Measurements from ENCODE around the gene MAPK8IP2. TPM values are rescaled to one million over a fixed set of nuclear protein-coding genes. Genes with fewer than 3 reads are reported as not detected.

Gene MAPK8IP2
- total and polyA plus RNA-seq, 7 donors = 0.12 to 0.34 (median 0.16) TPM

GRCh38 chr22:50564289-50564688 lies 36.3 kb upstream of the MAPK8IP2 start:
- DNase-seq (peak in 1 of 2 donors; percentile 36), ATAC-seq (no peak)
- intact Hi-C loops (cut with DNase I) = loop anchor here in 1 of 2 donors (5.0 kb wide), 1 partner anchor 37 kb away; the partner anchor contains the start of gene SCO2
- H3K27me3 ChIP-seq (ENCODE audit: insufficient read depth in 3 of 3, low read length in 2 of 3) = no peaks in the 10 kb centered on the region
- whole genome bisulfite sequencing, 3 donors = 74 to 79% (median 79%) methylated on average over 11 of the region's 11 CpGs
- TF ChIP-seq CTCF (IDR thresholded peaks at IDR 0.05) = no peak
- no peaks in the 10 kb centered on the region for H3K9me3 ChIP-seq
- H3K4me3 ChIP-seq = no peak overlapping the region
- H3K36me3 ChIP-seq (ENCODE audit: insufficient read depth in 1 of 2, low read depth in 1 of 2) = peaks cover 0 to 22% of the 10 kb centered on the region in 2 donors
- no peak overlapping the region for H3K27ac ChIP-seq
- H3K4me1 ChIP-seq = peaks cover 5% of the 10 kb centered on the region

GRCh38 chr22:50567721-50568252 lies 32.8 kb upstream of the MAPK8IP2 start:
- H3K27ac ChIP-seq = no peak overlapping the region
- H3K27me3 ChIP-seq (ENCODE audit: insufficient read depth in 3 of 3, low read length in 2 of 3) = no peaks in the 10 kb centered on the region
- no peak for ATAC-seq
- TF ChIP-seq CTCF (IDR thresholded peaks at IDR 0.05) = no peak
- no peak overlapping the region for H3K4me3 ChIP-seq
- no peaks in the 10 kb centered on the region for H3K9me3 ChIP-seq
- intact Hi-C loops (cut with DNase I) = no loop called here
- peaks cover 12% of the 10 kb centered on the region for H3K4me1 ChIP-seq
- no peak for DNase-seq
- WGBS, 3 donors = 81 to 91% (median 87%) methylated on average over 7 of the region's 7 CpGs
- H3K36me3 ChIP-seq (ENCODE audit: insufficient read depth in 1 of 2, low read depth in 1 of 2) = peaks cover 0 to 57% of the 10 kb centered on the region in 2 donors

- peaks cover 0 to 65% of the 10 kb centered on the region in 2 donors for H3K36me3 ChIP-seq (ENCODE audit: insufficient read depth in 1 of 2, low read depth in 1 of 2)
- no peak overlapping the region for H3K27ac ChIP-seq
- DNase-seq (no peak), ATAC-seq (no peak)
- no peak overlapping the region for H3K4me3 ChIP-seq
- intact Hi-C loops (cut with DNase I) = no loop called here
- H3K27me3 ChIP-seq (ENCODE audit: insufficient read depth in 3 of 3, low read length in 2 of 3) = no peaks in the 10 kb centered on the region
- H3K4me1 ChIP-seq = peaks cover 8% of the 10 kb centered on the region
- 75 to 84% (median 80%) methylated on average over 7 of the region's 7 CpGs for WGBS, 3 donors
- TF ChIP-seq CTCF (IDR thresholded peaks at IDR 0.05) = no peak
- no peaks in the 10 kb centered on the region for H3K9me3 ChIP-seq
Measured at GRCh38 chr22:50568626-50569025, 32.0 kb upstream of the MAPK8IP2 start.

GRCh38 chr22:50569041-50569459 lies 31.5 kb upstream of the MAPK8IP2 start:
- TF ChIP-seq CTCF (IDR thresholded peaks at IDR 0.05) = no peak
- Histone ChIP-seq H3K9me3 (no peaks in the 10 kb centered on the region), H3K27me3 (ENCODE audit: insufficient read depth in 3 of 3, low read length in 2 of 3) (no peaks in the 10 kb centered on the region), H3K36me3 (ENCODE audit: insufficient read depth in 1 of 2, low read depth in 1 of 2) (peaks cover 0 to 70% of the 10 kb centered on the region in 2 donors), H3K4me3 (no peak overlapping the region), H3K27ac (no peak overlapping the region), H3K4me1 (peaks cover 7% of the 10 kb centered on the region)
- intact Hi-C loops (cut with DNase I) = no loop called here
- ATAC-seq (no peak), DNase-seq (no peak)
- WGBS, 3 donors = 64 to 75% (median 68%) methylated on average over 8 of the region's 8 CpGs

Measured in psoas muscle (tissue), 8 donors.